Measurements from ENCODE around the gene SLC6A6. TPM values are rescaled to one million over a fixed set of nuclear protein-coding genes. Genes with fewer than 3 reads are reported as not detected.

Gene SLC6A6
- total RNA-seq, 2 donors from 2014 or later: 43.1 to 56.5 TPM

DNA sequence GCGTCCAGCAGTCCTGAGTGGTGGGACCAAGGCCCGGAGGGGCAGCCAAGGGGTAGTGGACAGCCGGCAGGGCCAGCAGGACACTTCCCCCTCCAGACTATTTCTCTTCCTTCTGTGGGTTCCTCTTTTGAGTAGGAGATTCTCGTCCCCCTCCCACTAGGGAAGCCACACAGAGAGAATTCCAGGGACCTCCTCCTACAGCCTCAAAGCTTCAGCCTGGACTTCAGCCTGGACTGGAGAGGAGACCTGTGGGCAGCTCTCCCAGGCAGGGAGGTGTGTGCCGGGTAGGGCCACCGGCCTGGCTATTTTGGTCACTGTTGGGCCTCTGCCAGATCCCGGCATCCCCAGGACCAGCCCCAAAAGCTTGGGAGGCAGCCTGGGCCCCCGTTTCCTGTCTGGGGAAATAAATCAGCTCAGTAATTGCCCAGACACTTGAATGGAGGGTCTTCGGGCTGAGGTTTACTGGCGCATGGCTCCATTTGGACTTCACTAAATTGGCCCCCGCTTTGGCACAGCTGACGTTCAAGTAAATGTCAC lies 1.3 kb downstream of the SLC6A6 start:
- peak overlapping the region; percentile 90 for H3K9ac ChIP-seq (ENCODE audit: extremely low read depth, low read length, poor library complexity, severe bottlenecking)
- H3K9me3 ChIP-seq (ENCODE audit: control insufficient read depth, low read length): no peaks in the 10 kb centered on the region
- peaks cover 12% of the 10 kb centered on the region for H3K27me3 Mint-ChIP-seq (ENCODE audit: insufficient read depth)
- DNase-seq: no peak
- TF ChIP-seq CTCF (conservative IDR thresholded peaks at IDR 0.05): no peak
- H3K27me3 ChIP-seq (ENCODE audit: control insufficient read depth, insufficient read depth, low read length, poor library complexity, severe bottlenecking): no peaks in the 10 kb centered on the region
- peaks cover 3% of the 10 kb centered on the region for H3K4me1 ChIP-seq (ENCODE audit: control insufficient read depth, insufficient read depth, low read length)
- H3K27ac Mint-ChIP-seq: peak overlapping the region; percentile 89
- H3K4me3 Mint-ChIP-seq: peak overlapping the region; percentile 93
- 34 to 37% methylated on average over 6 to 12 of the region's 12 CpGs for WGBS, 2 experiments (ENCODE audit: insufficient coverage in 1 of 2, insufficient read length in 1 of 2)
- H3K27ac ChIP-seq (ENCODE audit: low read depth, low read length): no peak overlapping the region
- H3K36me3 ChIP-seq (ENCODE audit: control insufficient read depth, insufficient read depth, low read length): peaks cover 4% of the 10 kb centered on the region
- peak overlapping the region; percentile 94 for H3K4me3 ChIP-seq (ENCODE audit: low read length)
- no peaks in the 10 kb centered on the region for H3K9me3 Mint-ChIP-seq
- peaks cover 16% of the 10 kb centered on the region for H3K36me3 Mint-ChIP-seq (ENCODE audit: low read depth)
- peaks cover 20% of the 10 kb centered on the region for H3K4me1 Mint-ChIP-seq

DNA sequence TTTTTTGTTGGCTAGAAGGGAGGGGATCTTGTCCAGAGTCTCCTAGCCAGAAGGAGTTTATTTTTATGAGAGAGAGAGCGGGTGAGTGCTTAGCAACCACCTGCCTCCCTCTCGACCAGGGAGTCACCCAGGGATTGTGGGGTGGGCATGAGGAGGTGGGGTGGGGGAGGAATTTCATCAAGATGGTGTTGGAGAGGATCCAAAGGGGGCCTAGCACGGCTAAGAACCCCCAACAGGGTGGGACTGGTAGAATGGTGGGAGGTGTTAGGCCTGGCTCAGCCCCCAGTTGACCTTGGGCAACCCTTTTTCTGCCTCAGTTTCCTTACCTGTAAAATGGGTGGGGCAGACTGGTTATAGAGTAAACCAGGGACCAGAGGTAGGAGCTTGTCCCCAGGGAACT lies 1.8 kb downstream of the SLC6A6 start:
- peaks cover 16% of the 10 kb centered on the region for H3K36me3 Mint-ChIP-seq (ENCODE audit: low read depth)
- peaks cover 12% of the 10 kb centered on the region for H3K27me3 Mint-ChIP-seq (ENCODE audit: insufficient read depth)
- H3K9me3 Mint-ChIP-seq: no peaks in the 10 kb centered on the region
- Histone ChIP-seq H3K27me3 (ENCODE audit: control insufficient read depth, insufficient read depth, low read length, poor library complexity, severe bottlenecking) (no peaks in the 10 kb centered on the region), H3K9ac (ENCODE audit: extremely low read depth, low read length, poor library complexity, severe bottlenecking) (no peak overlapping the region), H3K4me3 (ENCODE audit: low read length) (peak overlapping the region; percentile 94), H3K9me3 (ENCODE audit: control insufficient read depth, low read length) (no peaks in the 10 kb centered on the region), H3K36me3 (ENCODE audit: control insufficient read depth, insufficient read depth, low read length) (peaks cover 4% of the 10 kb centered on the region), H3K27ac (ENCODE audit: low read depth, low read length) (no peak overlapping the region), H3K4me1 (ENCODE audit: control insufficient read depth, insufficient read depth, low read length) (peaks cover 3% of the 10 kb centered on the region)
- WGBS, 2 experiments (ENCODE audit: insufficient coverage in 1 of 2, insufficient read length in 1 of 2): 78% methylated on average over 3 of the region's 3 CpGs; no CpG with 5 or more reads in 1 of the 2 experiments
- TF ChIP-seq CTCF (conservative IDR thresholded peaks at IDR 0.05): no peak
- DNase-seq: no peak
- peaks cover 20% of the 10 kb centered on the region for H3K4me1 Mint-ChIP-seq
- H3K27ac Mint-ChIP-seq: no peak overlapping the region
- peak overlapping the region; percentile 93 for H3K4me3 Mint-ChIP-seq

- 92 to 94% methylated on average over 7 to 11 of the region's 11 CpGs for WGBS, 2 experiments (ENCODE audit: insufficient coverage in 1 of 2, insufficient read length in 1 of 2)
- no peak for TF ChIP-seq CTCF (conservative IDR thresholded peaks at IDR 0.05)
- peak overlapping the region; percentile 93 for H3K4me3 Mint-ChIP-seq
- H3K36me3 Mint-ChIP-seq (ENCODE audit: low read depth): peaks cover 16% of the 10 kb centered on the region
- DNase-seq: no peak
- Histone ChIP-seq H3K27me3 (ENCODE audit: control insufficient read depth, insufficient read depth, low read length, poor library complexity, severe bottlenecking) (no peaks in the 10 kb centered on the region), H3K36me3 (ENCODE audit: control insufficient read depth, insufficient read depth, low read length) (peaks cover 4% of the 10 kb centered on the region), H3K4me1 (ENCODE audit: control insufficient read depth, insufficient read depth, low read length) (peaks cover 3% of the 10 kb centered on the region), H3K9ac (ENCODE audit: extremely low read depth, low read length, poor library complexity, severe bottlenecking) (no peak overlapping the region), H3K9me3 (ENCODE audit: control insufficient read depth, low read length) (no peaks in the 10 kb centered on the region), H3K27ac (ENCODE audit: low read depth, low read length) (no peak overlapping the region), H3K4me3 (ENCODE audit: low read length) (peak overlapping the region; percentile 94)
- no peak overlapping the region for H3K27ac Mint-ChIP-seq
- peaks cover 12% of the 10 kb centered on the region for H3K27me3 Mint-ChIP-seq (ENCODE audit: insufficient read depth)
- H3K9me3 Mint-ChIP-seq: no peaks in the 10 kb centered on the region
- peaks cover 20% of the 10 kb centered on the region for H3K4me1 Mint-ChIP-seq
Observed at GRCh38 chr3:14404631-14405359, 2.4 kb downstream of the SLC6A6 start.

All from endodermal cell (in vitro differentiated cells).